HepG2 (cell line): Measurements from ENCODE around the gene NAPB.

Experiments
- AHR ChIP-seq: IDR thresholded peaks from 2 replicates; pipeline ENCODE4 v1.6.1; 2018; ENCODE audit warnings: missing genetic modification reagents, missing compliant biosample characterization
- CHCHD3 ChIP-seq: sonication (generic); formaldehyde crosslinking; IDR thresholded peaks from 2 replicates; pipeline ENCODE4 v1.8.0; 2022; ENCODE audit warnings: mild to moderate bottlenecking, missing genetic modification reagents, moderate library complexity
- ELF4 ChIP-seq: sonication (generic); formaldehyde crosslinking; IDR thresholded peaks from 2 replicates; pipeline ENCODE4 v1.5.0; 2020; ENCODE audit warnings: missing genetic modification reagents, mild to moderate bottlenecking, moderate library complexity, borderline replicate concordance
- FOXM1 ChIP-seq: sonication (generic); formaldehyde crosslinking; IDR thresholded peaks from 2 replicates; pipeline ENCODE4 v1.5.0; 2020; ENCODE audit warnings: missing genetic modification reagents
- HNRNPL ChIP-seq: fragments of 200-400 bp; formaldehyde crosslinking; IDR thresholded peaks from 2 replicates; pipeline ENCODE4 v1.6.1; 2017; ENCODE audit warnings: mild to moderate bottlenecking, low read depth, low read length
- JUND ChIP-seq: sonication (generic); formaldehyde crosslinking; IDR thresholded peaks from 2 replicates; pipeline ENCODE4 v1.8.0; 2022; ENCODE audit warnings: mild to moderate bottlenecking, missing genetic modification reagents
- PAX8 ChIP-seq: sonication (generic); formaldehyde crosslinking; IDR thresholded peaks from 2 replicates; pipeline ENCODE4 v1.8.0; 2022; ENCODE audit warnings: mild to moderate bottlenecking, missing genetic modification reagents, borderline replicate concordance
- POLR2A ChIP-seq, 2 experiments: IDR thresholded peaks; 2 replicates each; pipeline ENCODE4 v1.6.1; 2011; ENCODE audit warnings: low read depth in 2 of 2, low read length in 2 of 2, mild to moderate bottlenecking in 1 of 2, moderate library complexity in 1 of 2; ENCODE audit not compliant: insufficient read depth in 1 of 2
- TARDBP ChIP-seq: sonication (generic); formaldehyde crosslinking; IDR thresholded peaks from 2 replicates; pipeline ENCODE4 v1.8.0; 2022; ENCODE audit warnings: mild to moderate bottlenecking, missing genetic modification reagents
- ZC3H13 ChIP-seq: sonication (generic); formaldehyde crosslinking; IDR thresholded peaks from 2 replicates; pipeline ENCODE4 v1.8.1; 2023; ENCODE audit warnings: mild to moderate bottlenecking, missing genetic modification reagents, moderate library complexity
- ZNF296 ChIP-seq: sonication (generic); formaldehyde crosslinking; conservative IDR thresholded peaks from 2 replicates; pipeline ENCODE4 v1.5.0; 2020; ENCODE audit warnings: mild to moderate bottlenecking, missing genetic modification reagents
- ZNF777 ChIP-seq: sonication (generic); formaldehyde crosslinking; IDR thresholded peaks from 2 replicates; pipeline ENCODE4 v1.4.0; 2020; ENCODE audit warnings: missing genetic modification reagents
- TF ChIP-seq, protein P1 (sequence below): sonication (generic); formaldehyde crosslinking; IDR thresholded peaks from 2 replicates; pipeline ENCODE4 v1.4.0; 2020; ENCODE audit warnings: missing genetic modification reagents

DNA sequence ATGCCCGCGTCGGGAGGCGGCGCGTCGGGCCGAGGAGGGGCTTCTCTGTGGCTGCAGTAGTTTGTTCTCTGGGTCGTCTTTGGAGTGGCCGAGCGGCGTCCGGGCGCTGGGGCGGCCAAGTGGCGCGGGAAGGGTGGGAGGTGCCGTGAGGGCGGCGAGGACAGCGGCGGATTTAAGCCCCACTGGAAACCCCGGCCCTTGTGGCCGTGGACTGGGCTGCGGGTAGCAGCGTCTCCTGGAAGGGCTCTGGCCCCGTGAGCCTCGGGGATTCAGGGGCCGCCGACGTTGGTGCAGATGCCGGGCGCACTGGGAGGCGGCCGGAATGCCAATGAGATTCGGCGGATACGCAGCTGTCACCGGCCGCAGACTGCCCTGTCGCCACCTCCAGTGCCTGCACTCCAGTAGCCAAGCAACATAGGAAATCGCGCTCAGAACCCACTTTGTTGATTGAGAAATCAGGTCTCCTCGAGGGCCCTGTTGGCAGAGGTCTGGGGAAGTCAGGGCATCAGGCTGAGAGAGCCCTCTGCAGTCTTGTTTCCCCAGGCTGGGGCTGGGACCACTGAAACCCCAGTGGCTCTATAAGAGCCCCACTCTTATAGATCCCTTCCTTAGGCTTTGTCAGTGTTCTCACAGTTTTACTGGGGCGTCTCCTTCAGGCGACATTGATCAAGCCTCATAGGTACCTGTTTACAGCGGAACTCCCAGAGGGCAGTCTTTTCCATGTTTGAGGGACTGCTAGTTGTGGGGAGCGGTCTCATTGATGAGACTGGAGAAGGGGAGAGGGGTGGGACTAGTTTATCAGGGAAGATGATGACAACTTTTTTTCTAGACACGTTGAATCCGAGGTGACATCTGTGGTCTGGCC lies 58.7 kb downstream of the NAPB start:
- TF ChIP-seq PAX8, result no peak
- TF ChIP-seq ELF4 (CRISPR knock-in tag), result no peak
- TF ChIP-seq ZNF296, result peak; percentile 9; the same call in 1 of the 2 replicates
- no peak for TF ChIP-seq ZNF777 (CRISPR knock-in tag)
- no peak for TF ChIP-seq FOXM1 (CRISPR knock-in tag)
- TF ChIP-seq ZC3H13 (CRISPR knock-in tag), result no peak
- TF ChIP-seq JUND (CRISPR knock-in tag), result no peak
- peak; percentile 45; the same call in 1 of the 2 replicates for TF ChIP-seq CHCHD3 (CRISPR knock-in tag)
- TF ChIP-seq POLR2A (IDR thresholded peaks at IDR 0.05; ENCODE audit: insufficient read depth in 1 of 2, low read depth in 2 of 2, low read length in 2 of 2), result no peak
- no peak; the same call in 1 of the 2 replicates for TF ChIP-seq TARDBP (CRISPR knock-in tag)
- TF ChIP-seq, protein P1, sequence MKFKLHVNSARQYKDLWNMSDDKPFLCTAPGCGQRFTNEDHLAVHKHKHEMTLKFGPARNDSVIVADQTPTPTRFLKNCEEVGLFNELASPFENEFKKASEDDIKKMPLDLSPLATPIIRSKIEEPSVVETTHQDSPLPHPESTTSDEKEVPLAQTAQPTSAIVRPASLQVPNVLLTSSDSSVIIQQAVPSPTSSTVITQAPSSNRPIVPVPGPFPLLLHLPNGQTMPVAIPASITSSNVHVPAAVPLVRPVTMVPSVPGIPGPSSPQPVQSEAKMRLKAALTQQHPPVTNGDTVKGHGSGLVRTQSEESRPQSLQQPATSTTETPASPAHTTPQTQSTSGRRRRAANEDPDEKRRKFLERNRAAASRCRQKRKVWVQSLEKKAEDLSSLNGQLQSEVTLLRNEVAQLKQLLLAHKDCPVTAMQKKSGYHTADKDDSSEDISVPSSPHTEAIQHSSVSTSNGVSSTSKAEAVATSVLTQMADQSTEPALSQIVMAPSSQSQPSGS, result no peak
- TF ChIP-seq AHR, result no peak
- no peak for TF ChIP-seq HNRNPL
